Sciatic nerve (tissue), 2 donors: Measurements from ENCODE around the gene STRA6. TPM values are rescaled to one million over a fixed set of nuclear protein-coding genes. Genes with fewer than 3 reads are reported as not detected.

ENCODE experiments used
- ATAC-seq: fragments of 200-7000 bp; cut with Tn5 transposase; one replicate; pipeline ENCODE4 v1.9.1; 2020; ENCODE audit warnings: mild to moderate bottlenecking, moderate library complexity
- DNase-seq: peaks from one replicate; pipeline ENCODE4 v3.0.0-alpha.2; 2020; ENCODE audit warnings: low spot score
- intact Hi-C: fragments of 100-400 bp; cut with DNase I; formaldehyde crosslinking; loops from one replicate; pipeline ENCODE4 v1.14.2; 2022
- total RNA-seq: library from RNA; stranded (reverse); fragmentation: NEBNext Ultra II Directional; extraction: Animal tissue kit (Norgen Biotek cat#: 25700); gene quantifications from one replicate; pipeline ENCODE4 v1.2.1, GENCODE V29; 2021
- donor health status: DM: no; HTN: no; CAD: no.
- donor health status: DM: no; HTN: no; CAD: no.

Gene STRA6
- total RNA-seq, 1 donor from 2014 or later = 0.76 TPM

- no peak for ATAC-seq
- intact Hi-C loops = no loop called here
- DNase-seq = no peak
These were observed 14.4 kb downstream of the STRA6 start for GRCh38 chr15:74188216-74188615.

DNA sequence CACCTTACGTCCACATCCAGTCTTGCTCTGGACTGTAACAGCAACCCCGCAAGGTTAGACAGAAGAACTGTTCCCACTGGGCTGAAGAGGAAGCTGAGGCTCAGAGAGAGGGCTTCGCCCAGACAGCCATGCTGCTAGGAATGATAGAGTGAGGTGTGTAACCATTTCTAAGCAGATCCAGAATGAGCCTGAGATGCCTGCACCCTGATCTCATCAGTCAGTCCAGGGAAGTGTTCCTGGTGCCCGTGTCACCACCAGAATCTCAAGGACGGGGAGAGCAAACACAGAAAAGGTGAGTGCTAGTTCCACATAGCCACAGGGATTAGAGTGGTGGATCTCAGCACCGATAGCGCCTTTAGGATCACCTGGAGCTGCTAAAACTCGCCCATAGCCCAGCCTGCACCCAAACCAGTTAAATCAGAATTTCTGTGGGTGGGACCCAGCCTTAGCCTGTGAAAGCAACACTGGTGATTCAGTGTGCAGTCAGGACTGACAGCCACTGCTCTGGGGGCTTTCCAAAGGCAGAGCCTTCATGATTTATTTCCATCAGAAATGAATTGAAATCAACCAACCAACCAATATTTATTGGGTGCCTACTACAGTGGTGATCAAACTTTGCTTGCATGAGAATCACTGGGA lies 16.8 kb downstream of the STRA6 start:
- no peak for DNase-seq

GRCh38 chr15:74184582-74185091 lies 17.9 kb downstream of the STRA6 start:
- DNase-seq = no peak
- no peak for ATAC-seq
- intact Hi-C loops = no loop called here

More for the DNA sequence above, 16.8 kb downstream of the STRA6 start:
- ATAC-seq = no peak
- intact Hi-C loops = no loop called here

- no peak for DNase-seq
- no peak for ATAC-seq
- intact Hi-C loops = no loop called here
These were observed 20.5 kb downstream of the STRA6 start for GRCh38 chr15:74182131-74182530.

- ATAC-seq (no peak), DNase-seq (no peak)
These were observed 21.5 kb downstream of the STRA6 start for GRCh38 chr15:74180881-74181602.

DNA sequence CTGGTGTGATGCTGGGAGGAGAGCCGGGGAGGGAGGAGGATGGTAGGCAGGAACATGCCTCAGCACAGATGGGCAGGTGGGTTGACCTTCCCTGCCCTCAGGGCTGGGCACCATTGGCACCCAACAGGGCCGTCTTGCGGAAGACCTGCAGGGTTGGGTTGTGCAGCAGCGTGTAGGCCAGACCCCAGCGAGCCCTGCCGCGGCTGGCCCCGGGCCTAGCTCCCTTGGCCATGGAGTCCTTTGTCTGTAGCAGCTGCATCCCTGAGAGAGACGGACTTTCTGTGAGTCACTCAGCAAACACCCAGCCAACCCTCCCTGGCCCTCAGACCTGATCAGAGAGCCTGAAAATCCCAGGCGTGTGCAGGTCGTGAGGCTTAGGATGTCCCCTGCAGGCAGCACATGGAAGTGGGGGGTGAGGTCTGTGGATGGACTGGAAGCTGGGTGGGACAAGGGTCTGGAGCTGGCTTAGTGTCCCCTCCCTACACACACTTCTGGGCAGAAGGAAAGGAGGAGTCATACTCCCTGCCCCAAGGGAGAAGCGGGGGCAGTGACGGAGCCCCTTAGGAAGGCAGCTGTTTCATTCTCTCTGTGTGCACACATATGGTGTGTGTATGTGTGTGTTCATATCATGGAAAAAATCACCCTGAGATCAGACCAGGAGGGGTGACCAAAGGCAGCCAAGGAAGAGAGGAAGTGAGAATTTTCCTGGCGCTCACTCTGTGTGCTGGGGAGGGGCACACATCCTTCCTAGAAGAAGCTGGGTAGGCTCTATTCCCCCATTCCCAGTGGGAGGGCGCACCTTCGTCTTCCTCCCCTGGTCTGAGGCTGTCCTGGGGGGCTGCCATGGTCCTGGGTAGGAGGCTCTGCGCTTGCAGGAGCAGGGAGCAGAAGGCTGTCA lies 22.4 kb downstream of the STRA6 start:
- DNase-seq (no peak), ATAC-seq (peak; percentile 41)
- intact Hi-C loops = no loop called here

More at GRCh38 chr15:74180881-74181602, 21.5 kb downstream of the STRA6 start:
- intact Hi-C loops = no loop called here

GRCh38 chr15:74179101-74179841 lies 23.3 kb downstream of the STRA6 start:
- intact Hi-C loops = no loop called here
- DNase-seq (peak; percentile 83), ATAC-seq (peak; percentile 78)

GRCh38 chr15:74178326-74179100 lies 24.1 kb downstream of the STRA6 start:
- intact Hi-C loops = no loop called here
- ATAC-seq (no peak), DNase-seq (peak; percentile 42)

DNA sequence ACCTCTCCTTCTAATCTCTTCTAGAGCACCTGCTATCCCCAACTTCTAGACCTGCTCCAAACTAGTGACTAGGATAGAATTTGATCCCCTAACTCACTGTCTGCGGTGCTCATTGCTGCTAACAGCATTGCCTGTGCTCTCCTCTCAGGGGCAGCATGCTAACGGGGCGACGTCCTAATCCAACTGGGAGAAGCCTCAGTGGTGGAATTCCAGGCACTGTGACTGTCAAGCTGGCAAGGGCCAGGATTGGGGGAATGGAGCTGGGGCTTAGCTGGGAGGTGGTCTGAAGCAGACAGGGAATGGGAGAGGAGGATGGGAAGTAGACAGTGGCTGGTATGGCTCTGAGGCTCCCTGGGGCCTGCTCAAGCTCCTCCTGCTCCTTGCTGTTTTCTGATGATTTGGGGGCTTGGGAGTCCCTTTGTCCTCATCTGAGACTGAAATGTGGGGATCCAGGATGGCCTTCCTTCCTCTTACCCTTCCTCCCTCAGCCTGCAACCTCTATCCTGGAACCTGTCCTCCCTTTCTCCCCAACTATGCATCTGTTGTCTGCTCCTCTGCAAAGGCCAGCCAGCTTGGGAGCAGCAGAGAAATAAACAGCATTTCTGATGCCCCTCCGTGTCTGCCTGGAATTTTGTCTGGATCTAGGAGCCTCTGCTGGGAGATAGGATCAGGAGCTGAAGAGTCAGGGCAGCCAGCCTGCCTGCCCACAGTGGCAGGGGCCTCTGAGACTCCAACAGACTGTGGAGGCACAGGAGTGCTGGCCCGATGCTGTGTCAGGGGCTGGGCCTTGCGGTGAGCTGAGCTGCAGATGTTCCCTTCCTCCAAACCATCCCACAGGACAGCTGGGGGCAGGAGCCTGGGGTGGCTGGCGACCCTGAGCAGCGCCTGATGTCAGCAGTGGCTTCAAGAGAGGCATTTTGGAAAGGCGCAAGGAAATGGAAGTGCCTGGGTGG lies 26.0 kb downstream of the STRA6 start:
- DNase-seq (peak; percentile 53), ATAC-seq (no peak)
- intact Hi-C loops = no loop called here

- intact Hi-C loops = no loop called here
- ATAC-seq = no peak
- DNase-seq = peak; percentile 55
These were observed 27.1 kb downstream of the STRA6 start for GRCh38 chr15:74175271-74176191.

DNA sequence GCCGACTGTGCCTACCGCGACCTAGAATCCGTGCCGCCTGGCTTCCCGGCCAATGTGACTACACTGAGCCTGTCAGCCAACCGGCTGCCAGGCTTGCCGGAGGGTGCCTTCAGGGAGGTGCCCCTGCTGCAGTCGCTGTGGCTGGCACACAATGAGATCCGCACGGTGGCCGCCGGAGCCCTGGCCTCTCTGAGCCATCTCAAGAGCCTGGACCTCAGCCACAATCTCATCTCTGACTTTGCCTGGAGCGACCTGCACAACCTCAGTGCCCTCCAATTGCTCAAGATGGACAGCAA lies 27.7 kb downstream of the STRA6 start:
- ATAC-seq = no peak
- no peak for DNase-seq
- intact Hi-C loops = no loop called here

DNA sequence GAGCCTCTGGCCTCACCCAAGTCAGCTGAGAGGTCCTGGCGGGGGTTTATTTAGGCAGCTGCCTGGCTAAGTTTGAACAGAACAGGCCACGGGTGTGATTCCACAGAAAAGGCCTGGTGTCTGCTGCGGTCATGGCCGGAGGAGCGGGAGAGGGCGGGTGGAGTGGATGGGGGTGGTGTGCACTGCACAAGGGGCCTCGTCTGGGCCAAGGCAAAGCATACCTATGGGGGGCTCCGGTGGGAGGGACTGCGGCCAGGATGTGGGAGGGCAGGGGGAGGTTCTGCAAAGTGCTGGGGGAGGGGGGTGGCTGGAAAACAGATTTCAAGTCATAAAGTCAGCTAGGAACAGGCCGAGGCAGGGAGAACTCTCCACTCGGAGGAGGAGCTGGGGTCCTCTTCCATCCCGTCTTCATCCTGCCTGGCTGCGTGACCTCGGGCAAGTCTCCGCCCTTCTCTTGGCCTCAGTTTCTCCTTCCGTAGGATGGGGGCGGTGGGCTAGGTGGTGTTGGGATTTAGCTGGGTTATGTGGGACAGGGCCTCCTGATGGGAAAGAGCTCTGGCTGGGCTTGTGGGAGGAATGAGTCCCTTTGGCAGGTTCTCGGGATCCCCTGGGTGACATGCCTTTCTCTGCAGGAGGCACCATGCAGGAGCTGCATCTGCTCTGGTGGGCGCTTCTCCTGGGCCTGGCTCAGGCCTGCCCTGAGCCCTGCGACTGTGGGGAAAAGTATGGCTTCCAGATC lies 28.2 kb downstream of the STRA6 start:
- DNase-seq = peak; percentile 88

DNA sequence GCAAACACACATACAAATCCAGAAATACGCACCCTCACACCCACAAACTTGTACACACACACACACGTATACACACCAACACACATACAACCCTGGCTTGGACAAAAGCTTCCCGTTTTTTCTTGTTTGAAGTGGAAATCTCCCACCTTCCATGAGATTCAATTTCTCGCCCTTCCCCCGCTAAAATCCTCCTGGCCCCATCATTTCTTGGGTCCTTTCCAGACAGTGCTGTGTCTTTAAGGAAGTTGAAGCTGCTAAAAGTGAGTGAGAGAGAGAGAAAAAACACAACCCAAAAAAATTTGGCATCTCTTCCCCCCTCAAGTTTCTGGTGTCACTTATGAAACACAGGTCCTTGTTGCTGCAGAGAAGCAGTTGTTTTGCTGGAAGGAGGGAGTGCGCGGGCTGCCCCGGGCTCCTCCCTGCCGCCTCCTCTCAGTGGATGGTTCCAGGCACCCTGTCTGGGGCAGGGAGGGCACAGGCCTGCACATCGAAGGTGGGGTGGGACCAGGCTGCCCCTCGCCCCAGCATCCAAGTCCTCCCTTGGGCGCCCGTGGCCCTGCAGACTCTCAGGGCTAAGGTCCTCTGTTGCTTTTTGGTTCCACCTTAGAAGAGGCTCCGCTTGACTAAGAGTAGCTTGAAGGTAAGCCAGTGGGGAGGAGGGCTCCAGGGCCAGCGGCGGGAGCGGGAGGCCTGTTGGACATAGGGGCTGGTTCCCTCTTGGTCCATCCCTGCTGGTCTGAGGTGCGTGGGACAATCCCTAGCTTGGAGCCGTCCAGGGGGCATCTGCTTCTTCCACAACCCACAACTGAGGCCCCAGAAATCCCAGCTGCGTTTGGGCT lies 29.0 kb downstream of the STRA6 start, which contains the start of gene ISLR:
ISLR (plus strand) TSS at position 331 of the 839 bp plus-strand sequence. CDS start 1,149 bp downstream, outside the sequence.
- DNase-seq (peak; percentile 72), ATAC-seq (peak; percentile 83)
- intact Hi-C loops = no loop called here

More for the DNA sequence above, 28.2 kb downstream of the STRA6 start:
- ATAC-seq = peak; percentile 81
- intact Hi-C loops = no loop called here

DNA sequence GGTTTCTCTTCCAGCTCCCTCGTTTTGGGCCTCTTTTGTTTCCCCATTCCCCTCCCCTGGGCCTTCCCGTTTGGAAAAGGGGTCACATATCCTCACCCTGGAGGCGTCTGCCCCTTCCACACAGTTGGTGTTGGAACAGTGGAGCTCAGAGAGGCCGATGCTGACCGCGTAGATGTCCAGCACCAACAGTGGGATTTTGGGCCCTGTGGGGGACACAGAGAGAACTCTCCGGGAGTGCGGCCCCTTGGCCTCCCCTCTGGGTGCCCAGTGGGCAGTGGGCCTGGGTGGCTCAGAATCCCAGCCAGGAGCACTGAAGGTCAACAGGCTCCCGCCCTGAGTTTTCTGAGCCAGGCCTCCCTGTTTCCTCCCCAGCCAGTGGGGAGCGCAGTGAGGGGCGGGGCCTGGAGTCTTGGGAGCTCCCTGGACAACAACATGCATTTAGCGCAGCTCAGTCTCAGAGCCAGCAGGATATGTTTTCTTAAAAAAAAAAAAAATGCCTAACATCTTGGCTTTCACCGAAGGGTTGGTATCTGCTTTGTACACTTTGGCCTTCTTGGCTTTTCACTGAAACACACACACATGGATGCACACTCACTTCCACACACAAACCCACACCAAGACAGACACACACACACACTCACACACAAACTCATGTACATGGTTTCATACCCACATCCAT lies 29.7 kb downstream of the STRA6 start:
- peak; percentile 80 for ATAC-seq
- DNase-seq = peak; percentile 87
- intact Hi-C loops = no loop called here
